Spleen (tissue), 11 donors: ENCODE measurements around the gene RNF130. TPM values are rescaled to one million over a fixed set of nuclear protein-coding genes. Genes with fewer than 3 reads are reported as not detected.
A peak's percentile ranks its signal among the peaks of the same experiment; 100 is the strongest.

Source experiments
- DNase-seq: peaks from one replicate; pipeline ENCODE4 v3.0.0-alpha.2; 2020
- H3K27ac ChIP-seq, 8 donors: fragments of 200-600 bp; sonication (generic) in 7 of 8; 1 replicate in 4 of 8; 2 replicates in 4 of 8; pipeline versions ENCODE4 v1.5.0 to v1.8.0; 2016 to 2021; ENCODE audit warnings: inconsistent platforms in 4 of 8, mild to moderate bottlenecking in 4 of 8, moderate library complexity in 1 of 8
- H3K27me3 ChIP-seq, 7 donors: fragments of 200-600 bp; sonication (generic) in 6 of 7; replicated peaks in 1 of 7; 1 replicate in 4 of 7; 2 replicates in 3 of 7; pipeline versions ENCODE4 v1.5.0 to v1.8.0; 2016 to 2021; ENCODE audit warnings: inconsistent platforms in 3 of 7, mild to moderate bottlenecking in 1 of 7
- H3K36me3 ChIP-seq, 6 donors: fragments of 200-600 bp; sonication (generic) in 5 of 6; 1 replicate in 4 of 6; 2 replicates in 2 of 6; pipeline versions ENCODE4 v1.5.0 to v1.8.0; 2016 to 2021; ENCODE audit warnings: inconsistent platforms in 2 of 6
- H3K4me1 ChIP-seq, 6 donors: fragments of 200-600 bp; sonication (generic) in 5 of 6; 1 replicate in 3 of 6; 2 replicates in 3 of 6; pipeline versions ENCODE4 v1.5.0 to v1.8.0; 2016 to 2021; ENCODE audit warnings: inconsistent platforms in 3 of 6
- H3K4me3 ChIP-seq, 8 donors: fragments of 200-600 bp; sonication (generic) in 7 of 8; 1 replicate in 4 of 8; 2 replicates in 4 of 8; pipeline versions ENCODE4 v1.5.0 to v1.8.0; 2016 to 2021; ENCODE audit warnings: inconsistent platforms in 4 of 8, mild to moderate bottlenecking in 4 of 8, moderate library complexity in 2 of 8
- H3K9me3 ChIP-seq, 8 donors: fragments of 200-600 bp; sonication (generic) in 7 of 8; 1 replicate in 4 of 8; 2 replicates in 4 of 8; pipeline versions ENCODE4 v1.5.0 to v1.8.0; 2016 to 2021; ENCODE audit warnings: inconsistent platforms in 4 of 8
- CTCF ChIP-seq, 11 experiments: fragments of 200-600 bp in 7 of 11; fragments of 450-650 bp in 4 of 11; sonication (generic) in 4 of 11; IDR thresholded peaks in 8 of 11; conservative IDR thresholded peaks in 3 of 11; 1 replicate in 7 of 11; 2 replicates in 4 of 11; pipeline versions ENCODE4 v1.4.0 to v1.8.0; 2016 to 2021; ENCODE audit warnings: antibody characterized with exemption in 11 of 11, inconsistent platforms in 4 of 11, mild to moderate bottlenecking in 1 of 11
- POLR2A ChIP-seq, 3 donors: fragments of 450-650 bp; IDR thresholded peaks; one replicate each; pipeline ENCODE4 v1.5.1; 2017; ENCODE audit warnings: antibody characterized with exemption in 3 of 3, mild to moderate bottlenecking in 1 of 3
- POLR2AphosphoS5 ChIP-seq, 3 donors: sonication (generic); formaldehyde crosslinking; IDR thresholded peaks; one replicate each; pipeline ENCODE4 v1.5.1; 2017; ENCODE audit warnings: antibody characterized with exemption in 3 of 3
- WGBS, 5 donors: extraction: QIAGEN DNeasy Blood & Tissue Kit in 3 of 5; methylation state at CpG; one replicate each; pipeline versions ENCODE4 v1.1.5 to v1.1.7; 2013 to 2018; 5-methylcytosine and 5-hydroxymethylcytosine counted together
- intact Hi-C: fragments of 100-400 bp; cut with DNase I; formaldehyde crosslinking; loops from one replicate; pipeline ENCODE4 v1.15.0; 2023; ENCODE audit warnings: low total_unique reads
- polyA plus RNA-seq, 3 donors: library from polyadenylated mRNA; stranded (reverse); fragments of 200-250 nt; gene quantifications; one replicate each; pipeline ENCODE4 v1.2.1, GENCODE V29; 2013
- total RNA-seq, 7 donors: library from RNA; depleted of rRNA in 3 of 7; stranded (reverse); fragments of >200 nt in 3 of 7; fragmentation: NEBNext Ultra II Directional in 4 of 7; extraction: Animal tissue kit (Norgen Biotek cat#: 25700) in 4 of 7; gene quantifications; one replicate each; pipeline versions ENCODE4 v1.1.0 to v1.2.1, GENCODE V29; 2016 to 2021
- donor health status: healthy with polysubstance abuse.
- donor health status: DM: no; HTN: no; CAD: no; lungs with moderate emphysema.
- donor health status: DM: no; HTN: no; CAD: no.
- donor health status: Bipolar disorder and iron deficiency.
- donor health status: healthy.
- donor health status: DM: no; HTN: no; CAD: no.
- donor health status: DM: yes; HTN: yes; CAD: no.

RNF130 gene
- total and polyA plus RNA-seq, 10 donors = 44.1 to 119 (median 82.7) TPM

GRCh38 chr5:180093651-180094382 is 22.3 kb upstream of the RNF130 start:
- no peaks in the 10 kb centered on the region for H3K36me3 ChIP-seq
- 40 to 51% (median 41%) methylated on average over 9 of the region's 9 CpGs for WGBS, 5 donors
- no peak for DNase-seq
- intact Hi-C loops = no loop called here
- no peaks in the 10 kb centered on the region for H3K9me3 ChIP-seq
- H3K4me1 ChIP-seq = peaks cover 0 to 33% (median 16%) of the 10 kb centered on the region in 6 donors
- H3K27me3 ChIP-seq = peaks cover 0 to 9% (median 0%) of the 10 kb centered on the region in 7 donors
- no peak for TF ChIP-seq POLR2A (IDR thresholded peaks at IDR 0.05)
- no peak for TF ChIP-seq CTCF (IDR thresholded peaks at IDR 0.05 in 8 of 11, conservative IDR thresholded peaks at IDR 0.05 in 3 of 11)
- peak in 1 of 3 donors; percentile 22 for TF ChIP-seq POLR2AphosphoS5 (IDR thresholded peaks at IDR 0.05)
- no peak overlapping the region for H3K4me3 ChIP-seq
- peak overlapping the region in 1 of 8 donors; percentile 33 for H3K27ac ChIP-seq

GRCh38 chr5:180093241-180093640 is 21.7 kb upstream of the RNF130 start:
- peaks cover 0 to 9% (median 0%) of the 10 kb centered on the region in 7 donors for H3K27me3 ChIP-seq
- H3K4me3 ChIP-seq = no peak overlapping the region
- 79 to 93% (median 91%) methylated on average over 6 of the region's 6 CpGs for WGBS, 5 donors
- H3K27ac ChIP-seq = peak overlapping the region in 1 of 8 donors; percentile 33
- intact Hi-C loops = no loop called here
- TF ChIP-seq POLR2A (IDR thresholded peaks at IDR 0.05) = no peak
- TF ChIP-seq CTCF (IDR thresholded peaks at IDR 0.05 in 8 of 11, conservative IDR thresholded peaks at IDR 0.05 in 3 of 11) = no peak
- TF ChIP-seq POLR2AphosphoS5 (IDR thresholded peaks at IDR 0.05) = no peak
- no peaks in the 10 kb centered on the region for H3K36me3 ChIP-seq
- peaks cover 0 to 33% (median 16%) of the 10 kb centered on the region in 6 donors for H3K4me1 ChIP-seq
- H3K9me3 ChIP-seq = no peaks in the 10 kb centered on the region
- DNase-seq = no peak

GRCh38 chr5:180090769-180091546 is 19.4 kb upstream of the RNF130 start:
- H3K36me3 ChIP-seq = no peaks in the 10 kb centered on the region
- H3K4me3 ChIP-seq = peak overlapping the region in 7 of 8 donors; percentile 34 to 72 (median 45)
- WGBS, 5 donors = 28 to 46% (median 37%) methylated on average over 16 to 17 of the region's 17 CpGs
- intact Hi-C loops = no loop called here
- TF ChIP-seq POLR2A (IDR thresholded peaks at IDR 0.05) (no peak), POLR2AphosphoS5 (IDR thresholded peaks at IDR 0.05) (no peak), CTCF (IDR thresholded peaks at IDR 0.05 in 8 of 11, conservative IDR thresholded peaks at IDR 0.05 in 3 of 11) (peak in 6 of 11 experiments; percentile 5 to 24 (median 13))
- peaks cover 0 to 34% (median 16%) of the 10 kb centered on the region in 6 donors for H3K4me1 ChIP-seq
- H3K27ac ChIP-seq = peak overlapping the region in 3 of 8 donors; percentile 68 to 76 (median 71)
- DNase-seq = no peak
- peaks cover 0 to 9% (median 0%) of the 10 kb centered on the region in 7 donors for H3K27me3 ChIP-seq
- no peaks in the 10 kb centered on the region for H3K9me3 ChIP-seq
